GM19463 (cell line): ENCODE results near the gene DOCK3.
"Not testable (repeated sequence)": the region's sequence is repeated elsewhere in the genome, so short reads cannot be mapped to it uniquely, and the experiment has no call there.

Experiments
- ATAC-seq: cut with Tn5 transposase; IDR thresholded peaks from one replicate; pipeline ENCODE4 v1.9.1; 2021; ENCODE audit warnings: mild to moderate bottlenecking, moderate library complexity; ENCODE audit not compliant: unreplicated experiment

DOCK3 gene

GRCh38 chr3:50792568-50792967 lies 117.8 kb downstream of the DOCK3 start:
- ATAC-seq, result no peak

- not testable (repeated sequence) for ATAC-seq
These were observed 129.1 kb downstream of the DOCK3 start for GRCh38 chr3:50803805-50804204.

DNA sequence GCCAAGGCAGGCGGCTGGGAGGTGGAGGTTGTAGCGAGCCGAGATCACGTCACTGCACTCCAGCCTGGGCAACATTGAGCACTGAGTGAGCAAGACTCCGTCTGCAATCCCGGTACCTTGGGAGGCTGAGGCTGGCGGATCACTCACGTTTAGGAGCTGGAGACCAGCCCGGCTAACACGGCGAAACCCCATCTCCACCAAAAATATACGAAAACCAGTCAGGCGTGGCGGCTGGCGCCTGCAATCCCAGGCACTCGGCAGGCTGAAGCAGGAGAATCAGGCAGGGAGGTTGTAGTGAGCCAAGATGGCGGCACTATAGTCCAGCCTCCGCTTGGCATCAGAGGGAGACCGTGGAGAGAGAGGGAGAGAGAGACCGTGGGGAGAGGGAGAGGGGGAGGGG lies 129.6 kb downstream of the DOCK3 start:
- not testable (repeated sequence) for ATAC-seq

GRCh38 chr3:50805321-50805720 lies 130.6 kb downstream of the DOCK3 start:
- ATAC-seq, result no peak

- ATAC-seq, result no peak
These were observed 131.3 kb downstream of the DOCK3 start for GRCh38 chr3:50806031-50806430.

GRCh38 chr3:50806806-50807205 lies 132.1 kb downstream of the DOCK3 start:
- ATAC-seq, result no peak

GRCh38 chr3:50807266-50807665 lies 132.5 kb downstream of the DOCK3 start:
- no peak for ATAC-seq

- no peak for ATAC-seq
These were observed 137.2 kb downstream of the DOCK3 start for GRCh38 chr3:50811893-50812292.

- no peak for ATAC-seq
These were observed 141.1 kb downstream of the DOCK3 start for GRCh38 chr3:50815844-50816243.

- ATAC-seq, result no peak
These were observed 142.2 kb downstream of the DOCK3 start for GRCh38 chr3:50816894-50817293.

GRCh38 chr3:50817756-50818529 lies 143.2 kb downstream of the DOCK3 start:
- no peak for ATAC-seq

- ATAC-seq, result no peak
These were observed 145.2 kb downstream of the DOCK3 start for GRCh38 chr3:50819882-50820281.

GRCh38 chr3:50825841-50826240 lies 151.1 kb downstream of the DOCK3 start:
- ATAC-seq, result no peak

DNA sequence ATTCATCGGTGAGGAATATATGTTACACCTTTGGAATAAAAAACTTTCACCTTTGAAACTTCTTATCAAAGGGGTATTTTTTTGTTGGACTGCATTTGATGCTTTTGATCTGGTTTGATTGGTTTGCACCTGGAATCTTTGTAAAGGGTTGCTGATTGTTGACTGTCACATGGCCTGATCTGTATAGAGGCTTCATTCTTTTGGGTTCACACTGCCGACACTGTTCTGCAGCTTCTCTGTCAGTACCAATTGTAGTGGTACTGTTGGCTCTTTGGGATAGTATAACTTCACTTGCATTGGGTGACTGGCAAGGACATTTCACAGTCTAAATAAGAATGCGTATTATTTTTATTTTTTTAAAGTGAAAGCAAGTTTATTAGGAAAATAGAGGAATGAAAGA lies 155.7 kb downstream of the DOCK3 start:
- ATAC-seq, result no peak

GRCh38 chr3:50831009-50831408 lies 156.3 kb downstream of the DOCK3 start:
- not testable (repeated sequence) for ATAC-seq

- ATAC-seq, result no peak
These were observed 166.3 kb downstream of the DOCK3 start for GRCh38 chr3:50840983-50841489.

DNA sequence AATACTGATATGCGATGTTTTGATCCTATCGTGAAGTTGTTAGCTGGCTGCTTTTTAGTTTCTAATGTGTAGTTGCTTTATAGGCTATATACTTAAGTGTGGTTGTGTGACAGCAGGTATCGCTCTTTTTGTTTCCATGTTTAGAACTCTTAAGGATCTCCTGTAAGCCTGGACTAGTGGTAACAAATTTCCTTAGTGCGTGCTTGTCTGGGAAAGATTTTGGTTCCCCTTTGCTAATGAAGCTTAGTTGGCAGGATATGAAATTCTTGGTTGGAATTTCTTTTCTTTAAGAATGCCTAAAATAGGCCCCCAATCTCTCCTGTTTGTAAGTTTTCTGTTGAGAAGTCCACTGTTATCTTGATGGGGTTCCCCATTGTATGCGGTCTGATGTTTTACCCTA lies 173.6 kb downstream of the DOCK3 start:
- ATAC-seq, result no peak

- ATAC-seq, result no peak
These were observed 176.1 kb downstream of the DOCK3 start for GRCh38 chr3:50850639-50851511.

GRCh38 chr3:50853936-50854335 lies 179.2 kb downstream of the DOCK3 start:
- ATAC-seq, result no peak

DNA sequence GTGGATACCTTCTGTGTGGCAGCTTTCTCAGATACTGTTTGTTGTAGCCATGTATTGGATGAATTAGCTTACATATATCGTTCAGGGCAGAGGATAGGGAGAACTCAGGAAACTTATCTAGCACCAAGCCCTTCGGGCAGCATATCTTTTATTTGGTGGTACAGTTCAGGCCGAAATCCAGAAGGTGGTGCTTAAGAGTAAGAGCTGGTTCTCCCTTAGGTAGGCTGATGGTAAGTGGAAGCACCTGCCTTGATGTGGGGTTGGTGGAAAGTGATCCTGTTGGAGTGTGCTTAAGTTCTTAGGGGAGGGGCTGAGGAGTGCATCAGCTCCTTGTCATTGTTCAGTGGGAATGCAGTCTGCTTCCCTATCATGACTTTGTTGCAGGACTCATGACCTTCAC lies 187.5 kb downstream of the DOCK3 start:
- ATAC-seq, result no peak

- ATAC-seq, result no peak
These were observed 198.8 kb downstream of the DOCK3 start for GRCh38 chr3:50873376-50874157.
